Panc1 (cell line): ENCODE measurements around the gene PICALM. TPM values are rescaled to one million over a fixed set of nuclear protein-coding genes. Genes with fewer than 3 reads are reported as not detected.
A peak's percentile ranks its signal among the peaks of the same experiment; 100 is the strongest.

Experiments used
- ATAC-seq: fragments of 200-7000 bp; cut with Tn5 transposase; 2 replicates; pipeline ENCODE4 v1.9.1; 2020; ENCODE audit warnings: mild to moderate bottlenecking, moderate library complexity
- BruUV-seq: library from RNA; stranded (reverse); fragments of 400-500 nt; replicated peaks from 2 replicates; lab custom pipeline; 2021; lab: Mats Ljungman, UMichigan
- CTCF ChIA-PET: fragments of 300-600 bp; sonication (Branson Sonifier 250); formaldehyde crosslinking; loops from one replicate; lab custom pipeline; 2022; ENCODE audit warnings: antibody characterized with exemption; lab: Charles Lee
- POLR2A ChIA-PET: fragments of 300-600 bp; sonication (Branson Sonifier 250); formaldehyde crosslinking; loops from one replicate; lab custom pipeline; 2022; ENCODE audit warnings: antibody characterized with exemption; lab: Charles Lee
- DNase-seq: peaks from one replicate; pipeline ENCODE4 v3.0.0-alpha.2; 2010; ENCODE audit warnings: low read depth, low spot score
- H3K27ac ChIP-seq: 2 replicates; pipeline ENCODE4 v1.5.1; 2011; ENCODE audit warnings: mild to moderate bottlenecking, low read length, inconsistent platforms
- H3K27me3 ChIP-seq: fragments of 200-500 bp; sonication (Bioruptor generic); 2 replicates; pipeline ENCODE4 v1.6.0; 2014; ENCODE audit warnings: low read length, inconsistent platforms; ENCODE audit not compliant: control insufficient read depth, insufficient read depth
- H3K36me3 ChIP-seq: fragments of 200-500 bp; sonication (Bioruptor generic); 2 replicates; pipeline ENCODE4 v1.5.1; 2014; ENCODE audit warnings: inconsistent platforms, mild to moderate bottlenecking, low read length, moderate library complexity; ENCODE audit not compliant: control insufficient read depth, insufficient read depth
- H3K4me1 ChIP-seq: 2 replicates; pipeline ENCODE4 v1.5.1; 2011; ENCODE audit warnings: inconsistent platforms, mild to moderate bottlenecking, low read length, moderate library complexity; ENCODE audit not compliant: control insufficient read depth, insufficient read depth
- H3K4me3 ChIP-seq, 2 experiments: 2 replicates each; pipeline ENCODE4 v1.5.1; 2011 to 2012; ENCODE audit warnings: low read depth in 2 of 2, low read length in 2 of 2, mild to moderate bottlenecking in 2 of 2, inconsistent platforms in 1 of 2, moderate library complexity in 1 of 2
- H3K9me3 ChIP-seq: fragments of 200-500 bp; sonication (Bioruptor generic); 2 replicates; pipeline ENCODE4 v1.5.1; 2014; ENCODE audit warnings: low read depth, mild to moderate bottlenecking, inconsistent platforms, low read length, moderate library complexity; ENCODE audit not compliant: control insufficient read depth, insufficient read depth
- CTCF ChIP-seq: fragments of 450-650 bp; IDR thresholded peaks from 2 replicates; pipeline ENCODE4 v1.5.1; 2017; ENCODE audit warnings: mild to moderate bottlenecking
- POLR2AphosphoS5 ChIP-seq: IDR thresholded peaks from 2 replicates; pipeline ENCODE4 v1.6.1; 2012; ENCODE audit warnings: mild to moderate bottlenecking, low read depth, low read length, moderate library complexity
- REST ChIP-seq, 2 experiments: IDR thresholded peaks; 2 replicates each; pipeline ENCODE4 v1.6.1; 2011 to 2012; ENCODE audit warnings: low read depth in 2 of 2, control low read depth in 1 of 2, low read length in 1 of 2, mild to moderate bottlenecking in 1 of 2, moderate library complexity in 1 of 2; ENCODE audit not compliant: insufficient read depth in 1 of 2
- SIN3A ChIP-seq: IDR thresholded peaks from 2 replicates; pipeline ENCODE4 v1.6.1; 2012; ENCODE audit warnings: low read depth, mild to moderate bottlenecking, low read length, moderate library complexity, borderline replicate concordance; ENCODE audit not compliant: insufficient read depth
- TCF7L2 ChIP-seq: IDR thresholded peaks from 2 replicates; pipeline ENCODE4 v1.6.1; 2011; ENCODE audit warnings: mild to moderate bottlenecking, low read depth, low read length, inconsistent platforms
- in situ Hi-C: cut with HindIII; loops from 2 replicates; pipeline ENCODE4 v1.10.0; 2016; ENCODE audit warnings: low sequenced_read_pairs, low pct_unique_long_range_greater_than_20kb
- intact Hi-C: fragments of 100-400 bp; cut with micrococcal nuclease; formaldehyde crosslinking; loops from one replicate; pipeline ENCODE4 v1.10.0; 2022; ENCODE audit not compliant: unreplicated experiment
- total RNA-seq: library from RNA; stranded (reverse); gene quantifications from one replicate; pipeline ENCODE4 v1.2.1, GENCODE V29; 2021; ENCODE audit not compliant: unreplicated experiment

Gene PICALM
- total RNA-seq, 1 experiment from 2014 or later, result 153 TPM

- H3K36me3 ChIP-seq, result peaks cover 28% of the 10 kb centered on the region; the same call in 1 of the 2 replicates
- CTCF ChIA-PET, result no interaction called here
- POLR2A ChIA-PET, result interaction anchor here (0.5 kb wide), 1 partner anchor 12 kb away, joined by 4 read pairs; no protein-coding TSS in a partner anchor
- intact Hi-C loops, result no loop called here
- no peak overlapping the region for H3K4me3 ChIP-seq
- H3K27me3 ChIP-seq, result no peaks in the 10 kb centered on the region
- no peak overlapping the region for H3K27ac ChIP-seq
- no peak for DNase-seq
- no peak for ATAC-seq
- peaks cover 4% of the 10 kb centered on the region; the same call in 1 of the 2 replicates for H3K4me1 ChIP-seq
- in situ Hi-C loops, result no loop called here
- H3K9me3 ChIP-seq, result no peaks in the 10 kb centered on the region
- no TSS peak for BruUV-seq
- TF ChIP-seq CTCF, result no peak
- no peak for TF ChIP-seq REST (IDR thresholded peaks at IDR 0.05; ENCODE audit: insufficient read depth in 1 of 2, low read depth in 2 of 2, low read length in 1 of 2)
- no peak for TF ChIP-seq POLR2AphosphoS5
- no peak for TF ChIP-seq SIN3A
- no peak for TF ChIP-seq TCF7L2
Measured at GRCh38 chr11:86016451-86016850, 52.4 kb downstream of the PICALM start.

- CTCF ChIA-PET, result no interaction called here
- intact Hi-C loops, result no loop called here
- in situ Hi-C loops, result no loop called here
- ATAC-seq (no peak), DNase-seq (no peak)
- Histone ChIP-seq H3K27me3 (no peaks in the 10 kb centered on the region), H3K4me1 (peaks cover 4% of the 10 kb centered on the region; the same call in 1 of the 2 replicates), H3K4me3 (no peak overlapping the region), H3K36me3 (peaks cover 34% of the 10 kb centered on the region), H3K27ac (no peak overlapping the region), H3K9me3 (no peaks in the 10 kb centered on the region)
- TSS peak; percentile 6 for BruUV-seq
- POLR2A ChIA-PET, result interaction anchor here (0.5 to 0.7 kb wide), 2 partner anchors 11 to 1782 kb away, joined by 3 to 4 read pairs; no protein-coding TSS in a partner anchor
- no peak for TF ChIP-seq TCF7L2
- no peak for TF ChIP-seq REST (IDR thresholded peaks at IDR 0.05; ENCODE audit: insufficient read depth in 1 of 2, low read depth in 2 of 2, low read length in 1 of 2)
- no peak for TF ChIP-seq CTCF
- TF ChIP-seq SIN3A, result no peak
- TF ChIP-seq POLR2AphosphoS5, result no peak
Measured at GRCh38 chr11:86015699-86016098, 53.2 kb downstream of the PICALM start.
